Breast epithelium (tissue), 3 donors: ENCODE results near the gene NUDCD2.

Experiments
- CTCF ChIP-seq, 3 donors: fragments of 450-650 bp; IDR thresholded peaks; one replicate each; pipeline ENCODE4 v1.5.1; 2016 to 2017; ENCODE audit warnings: antibody characterized with exemption in 3 of 3, mild to moderate bottlenecking in 3 of 3, moderate library complexity in 3 of 3
- POLR2A ChIP-seq: fragments of 450-650 bp; IDR thresholded peaks from one replicate; pipeline ENCODE4 v1.6.1; 2016; ENCODE audit warnings: antibody characterized with exemption, mild to moderate bottlenecking, moderate library complexity
- POLR2AphosphoS5 ChIP-seq, 3 donors: sonication (generic); formaldehyde crosslinking; IDR thresholded peaks; one replicate each; pipeline ENCODE4 v1.6.1; 2017; ENCODE audit warnings: antibody characterized with exemption in 3 of 3

GRCh38 chr5:163498886-163499285 is 39.0 kb upstream of the NUDCD2 start:
- TF ChIP-seq CTCF (IDR thresholded peaks at IDR 0.05) (no peak), POLR2AphosphoS5 (IDR thresholded peaks at IDR 0.05) (no peak), POLR2A (no peak)
